HTR-8/SVneo (cell line): ENCODE data around the gene TMIE.

ENCODE experiments used
- DNase-seq: peaks from one replicate; pipeline ENCODE4 v3.0.0; 2011; ENCODE audit warnings: low spot score, mixed read lengths; ENCODE audit not compliant: insufficient read length
- FAIRE-seq: peaks from 2 replicates; lab custom pipeline; 2011; peaks lifted over from hg19 to GRCh38; lab: Jason Lieb, UNC

The TMIE gene, protein sequence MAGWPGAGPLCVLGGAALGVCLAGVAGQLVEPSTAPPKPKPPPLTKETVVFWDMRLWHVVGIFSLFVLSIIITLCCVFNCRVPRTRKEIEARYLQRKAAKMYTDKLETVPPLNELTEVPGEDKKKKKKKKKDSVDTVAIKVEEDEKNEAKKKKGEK

DNA sequence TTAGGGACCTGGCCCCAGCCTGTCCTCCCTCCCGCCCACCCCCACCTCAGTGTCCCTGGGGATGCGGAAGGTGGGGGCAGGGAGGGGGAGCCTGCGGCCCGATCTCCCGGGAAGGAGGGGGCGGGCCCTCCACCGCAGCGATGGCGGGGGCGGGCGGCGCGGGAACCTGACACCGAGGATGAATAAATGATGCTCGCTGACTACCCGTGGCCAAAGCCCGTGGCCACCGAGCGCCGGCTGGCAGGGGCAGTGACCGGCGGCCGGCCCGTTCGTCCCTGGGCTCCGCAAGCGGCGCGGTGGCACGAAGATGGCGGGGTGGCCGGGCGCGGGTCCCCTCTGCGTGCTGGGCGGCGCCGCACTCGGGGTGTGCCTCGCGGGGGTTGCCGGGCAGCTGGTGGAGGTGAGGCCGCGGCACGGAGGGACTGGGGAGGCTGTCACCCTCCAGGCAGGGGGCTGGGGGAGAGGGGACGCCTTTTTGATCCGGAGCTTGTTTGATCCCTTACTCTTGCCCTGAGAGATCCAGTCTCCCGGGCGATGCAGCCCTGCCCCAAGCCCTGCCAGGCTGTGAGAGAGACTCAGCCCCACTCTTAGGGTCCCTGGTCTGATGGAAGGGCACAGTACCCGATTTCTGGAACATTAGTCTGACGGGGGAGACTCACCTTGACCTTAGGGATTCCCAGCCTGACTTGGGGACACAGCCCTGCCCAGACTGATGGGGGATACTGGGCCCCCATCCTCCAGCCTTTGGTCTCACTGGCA, at the start of gene TMIE:
TMIE (plus strand) TSS at position 212 of the 759 bp plus-strand sequence; CDS start at position 308, 96 bp downstream.
- DNase-seq (no peak), FAIRE-seq (no peak)

DNA sequence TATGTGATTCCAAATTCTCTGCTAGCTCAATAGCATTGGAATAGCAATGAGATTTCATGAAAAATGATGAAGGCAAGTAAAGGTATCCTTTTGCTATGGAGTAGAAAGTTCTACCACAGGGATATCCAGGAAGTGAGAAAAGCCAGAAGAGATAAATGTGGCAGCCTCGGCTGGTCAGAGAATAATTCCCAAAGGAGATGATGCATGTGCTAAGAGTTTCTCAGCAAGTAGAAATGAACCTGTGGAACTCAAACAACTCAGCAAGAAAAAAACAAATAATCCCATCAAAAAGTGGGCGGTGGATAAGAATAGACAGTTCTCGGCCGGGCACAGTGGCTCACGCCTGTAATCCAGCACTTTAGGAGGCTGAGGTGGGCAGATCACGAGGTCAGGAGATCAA, 45.9 kb upstream of the TMIE start:
- FAIRE-seq, result no peak
- DNase-seq, result no peak

DNA sequence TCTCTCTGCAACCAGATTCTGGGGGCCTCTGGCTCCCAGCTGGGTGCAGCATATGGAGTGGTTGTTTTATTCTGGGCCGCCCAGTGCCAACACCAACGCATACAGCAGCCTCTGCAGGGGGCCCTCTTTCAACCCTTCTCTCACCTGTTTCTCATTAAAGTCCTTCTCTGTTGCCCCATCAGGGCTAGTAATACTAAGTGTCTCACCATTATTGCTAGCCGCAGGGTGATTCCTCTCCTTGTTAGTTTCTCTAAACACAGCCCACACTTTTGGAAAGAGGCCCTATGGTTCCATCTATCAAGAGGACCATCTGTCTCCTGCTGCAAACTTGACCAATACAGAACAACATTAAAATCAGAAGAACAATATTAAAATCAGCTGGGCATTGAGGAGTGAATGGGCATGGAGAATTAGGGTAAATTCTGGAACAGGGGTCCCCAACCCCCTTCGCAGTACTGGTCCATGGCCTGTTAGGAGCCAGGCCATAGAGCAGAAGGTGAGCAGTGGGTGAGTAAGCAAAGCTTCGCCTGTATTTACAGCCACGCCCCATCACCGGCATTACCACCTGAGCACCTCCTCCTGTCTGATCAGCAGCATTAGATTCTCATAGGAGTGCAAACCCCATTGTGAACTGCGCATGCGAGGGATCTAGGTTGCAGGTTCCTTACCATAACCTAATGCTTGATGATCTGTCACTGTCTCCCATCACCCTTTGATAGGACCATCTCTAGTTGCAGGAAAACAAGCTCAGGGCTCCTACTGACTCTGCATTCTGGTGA, 44.2 kb upstream of the TMIE start:
- FAIRE-seq (no peak), DNase-seq (no peak)

DNA sequence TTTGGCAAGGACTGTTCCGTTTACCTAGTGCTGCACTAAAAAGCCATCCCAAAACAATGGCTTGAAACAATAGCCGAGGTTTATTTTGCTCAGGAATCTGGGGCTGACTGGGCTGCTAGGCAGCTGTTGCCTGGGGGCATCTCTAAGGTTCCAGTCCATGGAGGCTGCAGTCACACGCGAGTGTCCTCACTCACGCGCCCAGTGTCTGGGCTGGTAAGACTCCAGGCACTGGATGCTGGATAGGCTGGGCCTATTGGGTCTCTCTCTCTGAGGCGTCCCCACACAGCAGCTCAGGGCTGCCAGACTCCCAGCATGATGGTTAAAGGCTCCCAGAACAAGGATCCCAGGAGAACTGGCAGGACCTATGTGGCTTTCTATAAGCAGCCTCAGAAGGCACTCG, 41.9 kb upstream of the TMIE start:
- DNase-seq (no peak), FAIRE-seq (no peak)

DNA sequence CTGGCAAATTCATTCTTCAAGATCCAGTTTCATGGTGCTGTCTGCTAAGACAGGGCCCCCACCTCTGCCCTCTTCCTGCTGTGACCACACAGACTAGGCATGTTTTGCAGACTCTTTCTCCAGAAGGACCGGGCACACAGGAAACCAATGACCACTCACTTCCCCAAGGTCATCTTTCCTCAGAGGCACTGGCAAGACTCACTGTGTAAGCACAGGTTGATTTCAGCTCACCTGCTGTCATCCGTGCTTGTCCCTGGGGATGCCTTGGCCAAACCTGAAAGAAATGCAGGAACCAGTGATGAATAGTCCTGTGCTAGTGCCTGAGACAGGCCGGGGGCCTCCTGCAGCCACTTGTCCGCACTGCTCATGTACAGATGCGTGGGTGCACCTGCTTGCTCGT, 41.2 kb upstream of the TMIE start:
- DNase-seq (no peak), FAIRE-seq (no peak)

DNA sequence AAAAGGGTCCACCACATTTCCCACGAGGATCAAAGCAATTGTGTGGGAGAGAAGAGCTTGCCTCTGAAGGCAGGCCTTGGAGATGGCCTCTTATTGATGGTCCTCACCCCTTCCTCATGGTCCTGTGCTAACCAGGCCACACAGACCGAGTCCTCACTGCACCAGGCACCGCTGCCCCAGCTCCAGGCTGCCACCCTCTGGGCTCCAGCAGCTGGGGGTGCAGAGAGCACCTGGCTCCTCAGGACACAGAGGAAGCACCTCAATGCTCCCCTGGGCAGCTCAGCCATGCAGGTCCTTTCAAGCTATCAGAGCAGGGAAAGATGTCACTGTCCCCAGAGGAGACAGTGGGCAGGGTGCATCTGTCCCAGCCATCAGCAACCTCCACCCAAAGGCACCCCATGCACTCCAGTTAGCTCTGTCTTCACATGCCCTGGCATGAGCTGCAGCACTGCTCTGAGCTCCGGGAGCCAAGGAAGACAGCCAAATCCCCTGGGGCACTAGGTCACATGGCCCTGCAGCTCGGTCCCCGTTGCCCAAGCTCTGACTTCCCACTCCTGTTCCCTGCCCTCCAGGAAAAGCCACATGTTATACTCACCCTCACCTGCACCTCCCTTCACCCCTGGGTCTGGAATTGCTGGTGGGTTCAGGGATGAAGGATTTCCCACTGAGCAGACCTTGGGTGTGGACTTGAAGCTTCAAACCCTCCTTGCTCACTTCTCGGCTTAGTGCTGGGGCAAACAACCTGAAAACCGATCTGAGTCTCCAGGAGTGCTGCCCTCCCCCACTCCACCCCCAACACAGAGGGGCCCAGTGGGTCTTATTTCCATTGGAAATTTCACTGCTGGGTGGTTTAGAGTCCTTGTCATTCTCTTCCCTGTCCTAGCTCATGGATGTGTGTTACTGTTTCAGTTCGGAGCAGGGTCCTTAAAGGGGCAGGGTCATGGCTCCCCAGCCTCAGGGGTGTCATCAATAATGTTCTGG, 40.4 kb upstream of the TMIE start:
- no peak for DNase-seq
- no peak for FAIRE-seq

DNA sequence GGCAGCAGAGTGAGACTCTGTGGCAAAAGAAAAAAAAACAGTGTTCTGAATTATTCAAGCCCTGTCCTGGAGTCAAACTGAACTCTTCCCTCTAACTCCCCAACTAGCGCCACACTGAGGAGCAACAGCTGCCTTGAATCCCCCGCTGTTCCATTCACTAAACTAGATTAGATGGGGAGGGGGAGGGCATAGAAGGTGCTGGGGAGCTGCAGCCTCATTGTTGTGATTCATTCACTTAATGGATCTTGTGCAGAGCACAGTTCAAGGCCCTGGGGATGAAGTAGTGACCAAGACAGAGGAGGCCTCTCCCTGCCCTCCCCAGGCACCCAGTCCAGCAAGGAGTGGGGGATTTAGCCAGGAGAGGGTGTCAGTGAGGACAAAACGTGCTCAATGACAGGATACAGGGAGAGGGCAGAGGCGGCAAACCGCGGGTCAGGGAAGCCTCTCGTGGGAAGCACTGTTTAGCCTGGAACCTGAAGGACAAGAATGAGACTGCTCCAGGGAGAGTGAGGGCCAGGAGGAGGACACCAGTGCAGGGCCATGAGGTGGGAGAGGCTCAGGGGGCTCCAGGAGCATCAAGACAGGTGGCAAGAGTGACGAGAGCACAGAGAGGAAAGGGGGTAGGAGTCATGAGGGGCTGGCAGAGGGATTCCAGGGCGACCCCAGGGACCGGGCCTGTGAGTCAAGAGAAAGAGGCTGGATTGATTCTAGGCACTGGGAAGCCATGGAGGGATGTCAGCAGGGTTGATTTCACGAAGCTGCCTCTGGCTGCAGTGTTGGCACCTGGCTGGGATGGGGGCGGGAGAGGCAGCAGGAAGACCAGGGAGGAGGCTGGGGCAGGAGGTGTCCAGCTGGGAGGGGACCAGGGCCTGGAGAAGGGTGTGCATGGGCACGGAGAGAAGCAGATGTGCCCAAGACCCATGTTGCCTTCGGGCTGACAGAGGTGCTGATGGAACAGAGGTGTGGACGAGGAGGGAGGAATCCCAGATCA, 39.1 kb upstream of the TMIE start:
- DNase-seq, result no peak

DNA sequence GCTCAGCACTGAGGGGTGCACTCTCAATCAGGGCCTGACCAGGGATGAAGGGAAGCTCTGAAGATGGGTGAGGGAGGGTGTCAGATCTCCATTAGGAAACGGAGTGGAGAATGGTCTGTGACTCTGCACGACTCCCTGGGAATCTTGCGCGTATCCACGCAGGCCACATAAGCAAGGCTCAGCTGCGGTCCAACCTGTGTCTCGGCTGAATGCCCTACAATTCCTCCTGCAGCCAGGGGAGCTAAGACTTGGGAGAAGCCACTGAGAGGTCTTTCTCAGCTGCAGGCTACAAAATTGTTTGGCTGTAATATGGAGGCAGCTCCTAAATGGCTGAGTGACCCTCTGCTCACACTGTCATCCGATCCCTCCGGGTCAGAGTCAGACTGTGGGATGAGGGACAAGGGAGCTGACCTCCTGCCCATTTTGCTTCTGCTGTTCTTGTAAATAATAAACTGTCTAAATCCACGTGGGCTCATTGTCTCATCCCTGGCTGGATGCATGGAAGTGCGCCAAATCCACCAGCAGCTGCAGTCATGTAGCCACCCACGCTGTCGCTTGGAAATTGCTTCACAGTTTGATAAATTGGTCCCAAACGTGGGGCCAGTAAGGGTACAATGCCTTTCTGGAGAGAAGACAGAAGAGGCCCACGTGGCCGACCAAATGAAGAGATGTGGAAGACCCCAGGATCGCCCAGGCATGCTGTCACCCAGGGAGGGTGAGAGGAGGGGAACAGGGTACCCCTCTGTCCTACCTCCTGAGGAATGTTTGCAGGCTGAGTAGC, 38.2 kb upstream of the TMIE start:
- no peak for DNase-seq
- FAIRE-seq, result no peak

More for the DNA sequence above, 39.1 kb upstream of the TMIE start:
- FAIRE-seq, result no peak

DNA sequence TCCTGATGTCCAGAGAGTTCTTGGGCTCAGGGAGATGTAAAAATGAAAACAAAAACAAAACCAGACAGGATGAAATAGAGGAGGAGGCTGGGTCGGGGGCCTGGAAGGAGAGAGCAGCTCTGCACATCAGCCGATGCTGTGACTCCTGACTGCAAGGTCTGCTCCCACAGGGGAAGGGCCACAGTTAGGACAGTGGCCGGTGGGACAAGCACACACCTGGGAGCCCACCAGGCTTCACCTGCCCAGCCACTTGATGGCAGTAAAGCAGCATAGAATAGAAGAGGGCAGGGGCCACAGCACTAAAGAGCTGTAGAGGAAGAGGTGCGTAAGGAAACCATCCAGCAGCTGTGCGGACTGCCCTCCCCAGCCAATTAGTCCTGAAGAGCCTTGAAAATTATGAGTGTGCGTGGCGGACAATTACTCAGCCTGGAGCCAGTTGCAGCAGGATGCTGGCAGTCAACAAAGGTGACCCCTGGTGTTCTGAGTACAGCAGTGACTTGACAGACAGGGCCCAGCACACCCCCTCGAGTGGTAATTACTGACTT, 37.5 kb upstream of the TMIE start:
- FAIRE-seq (no peak), DNase-seq (no peak)

DNA sequence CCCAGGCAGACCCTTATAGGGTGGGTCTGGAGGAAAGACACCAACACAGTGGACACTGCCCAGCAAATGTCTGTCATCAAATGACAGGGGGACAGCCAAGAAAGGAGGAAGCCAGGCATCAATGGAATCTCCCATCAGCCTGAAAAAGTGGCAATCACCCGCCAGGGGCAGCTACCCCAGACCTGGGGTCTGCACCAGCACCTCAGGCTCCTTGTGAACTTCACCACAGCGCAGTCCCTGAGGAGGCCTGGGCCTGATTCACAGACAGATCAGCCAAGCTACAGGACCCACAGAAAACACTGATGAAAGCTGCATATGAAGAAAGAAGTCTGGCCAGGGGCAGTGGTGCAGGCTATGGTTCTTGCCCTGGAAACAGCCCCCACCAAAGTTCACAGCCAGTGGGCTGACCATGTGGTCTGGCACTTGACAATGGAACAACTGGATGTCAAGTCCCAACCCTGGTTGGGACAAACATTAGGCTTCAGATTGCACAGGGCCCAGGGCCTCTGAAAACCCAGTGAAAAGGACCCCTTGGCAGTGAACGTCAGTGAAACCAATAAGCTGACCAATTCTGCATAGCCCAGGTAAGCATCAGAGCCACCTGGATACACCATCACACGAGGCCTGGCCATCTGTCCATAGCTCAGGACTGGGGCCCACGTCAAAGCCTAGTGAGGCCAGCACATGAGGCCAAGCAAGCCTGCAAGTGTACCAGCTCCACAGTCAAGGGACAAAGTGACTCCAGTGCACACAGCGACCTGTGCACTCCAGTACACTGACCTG, 36.8 kb upstream of the TMIE start:
- FAIRE-seq, result no peak

DNA sequence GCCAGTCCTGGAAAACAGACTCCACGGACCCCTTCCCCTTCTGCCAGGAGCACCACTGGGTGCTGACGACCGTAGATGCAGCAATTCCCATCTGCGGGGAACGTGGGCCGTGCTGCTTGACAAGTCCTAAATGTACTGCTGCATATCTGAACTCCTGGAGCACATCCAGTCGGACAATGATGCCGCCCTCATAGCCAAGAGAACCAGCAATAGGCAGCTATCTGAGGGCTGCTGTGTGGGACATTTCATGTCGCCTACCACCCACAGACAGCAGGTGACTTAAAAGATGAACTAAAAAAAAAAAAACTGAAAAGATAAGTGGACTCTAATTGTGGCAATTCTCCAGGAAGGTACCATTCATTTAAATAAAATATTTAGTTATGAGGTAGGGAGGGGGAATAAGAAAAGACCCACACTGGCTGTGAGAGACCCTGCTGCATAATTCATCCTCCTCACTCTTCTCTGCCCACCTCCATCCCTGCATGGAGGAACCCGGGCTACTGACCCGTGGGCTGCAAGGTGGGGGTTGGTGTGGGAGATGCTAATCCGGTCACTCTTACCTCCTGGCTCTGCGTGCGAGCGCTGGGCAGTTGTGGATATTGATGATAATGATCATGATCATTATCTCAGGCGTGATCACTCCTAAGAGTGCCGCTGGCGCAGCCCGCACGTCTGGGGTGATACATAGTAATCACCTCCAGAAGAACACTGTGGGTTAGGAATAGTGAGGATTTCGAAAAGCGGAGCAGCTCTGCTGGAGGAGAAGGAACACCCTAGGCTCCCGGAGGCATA, 36.0 kb upstream of the TMIE start:
- DNase-seq, result no peak

More for the DNA sequence above, 36.8 kb upstream of the TMIE start:
- DNase-seq, result no peak

DNA sequence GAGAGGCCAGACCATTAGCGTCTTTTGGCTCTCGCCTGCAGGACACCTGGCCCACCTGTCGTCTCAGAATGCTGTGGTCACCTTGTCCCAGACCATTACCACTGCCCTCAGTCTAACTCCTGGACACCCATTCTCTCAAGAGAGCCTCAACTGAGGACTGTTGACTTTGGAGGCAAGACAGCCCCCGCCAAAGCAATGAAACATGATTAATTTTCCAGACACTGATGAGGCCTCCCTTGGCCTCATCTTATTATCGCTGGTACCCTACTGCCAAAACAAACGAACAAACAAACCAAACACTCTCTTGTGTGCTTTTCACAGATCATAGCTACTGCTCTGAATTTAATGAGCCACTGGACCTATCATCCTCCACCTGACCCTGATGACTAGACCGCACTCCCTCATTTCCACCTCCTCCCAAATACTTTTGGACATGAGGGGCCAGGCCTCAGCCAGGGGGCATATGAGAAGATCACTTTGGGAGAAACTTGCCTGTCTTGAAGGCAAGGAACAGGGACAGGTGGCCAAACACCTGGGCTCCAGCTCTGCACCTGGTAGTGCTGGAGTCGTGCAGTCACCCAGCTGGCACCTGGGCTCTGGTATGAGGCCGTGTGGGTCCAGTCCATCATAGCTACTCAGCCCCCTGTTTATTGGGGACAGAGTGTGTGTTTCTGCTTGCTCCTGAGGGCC, 35.3 kb upstream of the TMIE start:
- FAIRE-seq, result no peak
- DNase-seq, result no peak

More for the DNA sequence above, 36.0 kb upstream of the TMIE start:
- FAIRE-seq, result no peak

DNA sequence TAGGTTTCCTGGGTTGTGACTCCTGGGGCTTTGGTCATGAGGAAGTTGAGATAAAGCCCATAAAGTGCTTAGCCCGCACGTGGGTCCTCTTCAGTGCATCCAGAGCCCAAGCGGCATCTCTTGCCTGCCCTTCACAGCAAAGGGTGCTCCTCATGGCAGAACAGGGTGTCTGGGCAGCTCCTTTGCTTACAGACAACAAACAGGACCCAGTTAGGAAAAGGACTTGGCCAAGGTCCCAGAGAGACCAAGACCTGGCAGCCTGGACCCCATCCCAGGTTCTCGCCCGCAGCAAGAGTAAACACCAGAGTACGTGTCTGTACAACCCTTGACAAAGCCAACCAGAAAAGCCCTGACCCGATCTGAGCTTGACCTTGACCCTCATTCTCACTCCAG, 34.7 kb upstream of the TMIE start:
- DNase-seq (no peak), FAIRE-seq (no peak)

DNA sequence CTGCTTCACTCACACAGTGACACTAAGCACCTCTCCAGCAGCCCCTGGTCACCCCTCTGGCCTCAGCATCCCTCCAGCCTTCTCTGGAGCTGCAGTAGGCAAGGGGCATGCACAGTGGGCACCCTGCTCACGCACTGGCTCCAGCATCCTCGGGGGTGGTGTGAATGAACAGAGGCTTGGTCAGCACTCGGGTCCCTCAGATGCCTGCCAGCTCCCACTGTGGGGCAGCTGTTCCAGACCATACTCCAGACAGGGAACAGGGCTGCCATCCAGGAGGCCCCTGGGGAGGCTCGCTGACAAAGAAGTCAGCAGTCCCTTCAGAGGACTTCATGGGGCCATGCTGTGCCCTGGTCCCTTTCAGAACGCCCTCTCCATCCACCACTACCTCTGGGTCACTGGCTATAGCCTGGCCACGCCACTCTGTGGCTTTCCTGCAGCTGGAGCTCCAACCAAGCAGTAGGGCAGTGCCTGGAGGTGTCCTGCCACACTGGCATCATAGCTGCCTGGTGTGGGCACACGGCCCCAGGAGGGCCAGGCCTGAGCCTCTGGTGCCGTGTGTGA, 34.1 kb upstream of the TMIE start:
- DNase-seq (no peak), FAIRE-seq (no peak)

DNA sequence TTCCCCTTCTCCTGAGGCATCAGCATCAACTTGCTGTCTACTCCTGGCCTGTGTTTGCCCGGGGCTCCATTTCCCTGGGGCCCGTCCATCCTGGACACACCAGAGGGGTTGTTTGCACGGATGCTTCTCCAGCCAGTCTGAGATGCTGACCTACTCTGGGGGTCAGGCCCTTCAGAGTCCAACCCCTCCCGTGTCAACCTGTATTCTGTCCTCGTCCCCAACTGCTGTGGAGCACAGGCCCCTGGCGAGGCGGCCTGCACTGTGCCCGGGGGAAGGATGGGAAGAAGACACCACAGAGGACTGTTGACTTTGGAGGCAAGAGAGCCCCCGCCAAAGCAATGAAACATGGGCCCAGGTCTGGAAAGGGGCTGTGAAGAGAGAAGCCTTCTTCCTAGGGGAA, 33.5 kb upstream of the TMIE start:
- DNase-seq (no peak), FAIRE-seq (no peak)
